ENCODE measurements around the gene TOMM7.
"Not testable (repeated sequence)": the region's sequence is repeated elsewhere in the genome, so short reads cannot be mapped to it uniquely, and the experiment has no call there.

Gene TOMM7

DNA sequence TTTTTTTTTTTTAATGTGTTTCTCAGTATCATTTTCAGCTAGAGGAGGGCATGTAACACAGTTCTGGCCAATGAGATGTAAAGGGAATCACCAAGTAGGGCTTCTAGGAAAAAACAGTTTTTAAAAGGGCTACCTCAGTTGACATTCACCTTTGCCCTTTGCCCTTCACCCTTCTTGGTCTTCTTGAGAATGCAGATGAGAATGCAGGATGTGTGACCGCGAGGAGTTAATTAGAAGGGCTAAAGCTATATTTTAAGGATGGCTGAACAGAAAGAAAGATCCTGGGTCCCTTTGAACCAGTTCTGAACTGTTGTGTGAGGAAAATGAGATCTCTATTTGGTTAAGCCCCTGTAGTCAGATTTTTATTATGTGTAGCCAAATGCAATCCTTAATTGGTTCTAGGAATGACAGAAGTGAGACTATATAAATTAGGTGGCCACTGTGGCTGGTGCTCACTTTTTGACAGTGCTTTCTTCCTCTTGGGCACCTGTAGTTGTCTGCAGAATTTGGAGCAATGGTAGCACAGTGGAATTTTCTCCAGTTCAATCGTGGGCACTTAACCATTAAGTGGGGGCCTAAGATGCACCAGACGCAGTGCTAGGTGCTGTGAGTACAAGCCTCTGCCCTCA, 21.1 kb upstream of the TOMM7 start:
- H3K27me3 Mint-ChIP-seq (ENCODE audit: low read depth, poor library complexity): peaks cover 8% of the 10 kb centered on the region
- TF ChIP-seq CTCF (IDR thresholded peaks at IDR 0.05): no peak
- no peak for DNase-seq
- H3K4me1 Mint-ChIP-seq: peaks cover 34% of the 10 kb centered on the region
- H3K27ac Mint-ChIP-seq: peak overlapping the region; percentile 0
- H3K9me3 Mint-ChIP-seq: peaks cover 4% of the 10 kb centered on the region
- no peaks in the 10 kb centered on the region for H3K36me3 Mint-ChIP-seq (ENCODE audit: low read depth)
- no peak overlapping the region for H3K4me3 Mint-ChIP-seq

GRCh38 chr7:22842973-22843372, 20.3 kb upstream of the TOMM7 start:
- H3K27me3 Mint-ChIP-seq (ENCODE audit: low read depth, poor library complexity): peaks cover 8% of the 10 kb centered on the region
- TF ChIP-seq CTCF (IDR thresholded peaks at IDR 0.05): no peak
- peaks cover 4% of the 10 kb centered on the region for H3K9me3 Mint-ChIP-seq
- H3K36me3 Mint-ChIP-seq (ENCODE audit: low read depth): no peaks in the 10 kb centered on the region
- H3K4me3 Mint-ChIP-seq: no peak overlapping the region
- peak overlapping the region; percentile 97 for H3K27ac Mint-ChIP-seq
- peaks cover 37% of the 10 kb centered on the region for H3K4me1 Mint-ChIP-seq
- no peak for DNase-seq

GRCh38 chr7:22842383-22842941, 19.8 kb upstream of the TOMM7 start:
- H3K4me3 Mint-ChIP-seq: no peak overlapping the region
- H3K27ac Mint-ChIP-seq: peak overlapping the region; percentile 94
- no peak for DNase-seq
- H3K27me3 Mint-ChIP-seq (ENCODE audit: low read depth, poor library complexity): peaks cover 8% of the 10 kb centered on the region
- H3K9me3 Mint-ChIP-seq: peaks cover 4% of the 10 kb centered on the region
- peaks cover 39% of the 10 kb centered on the region for H3K4me1 Mint-ChIP-seq
- no peak for TF ChIP-seq CTCF (IDR thresholded peaks at IDR 0.05)
- H3K36me3 Mint-ChIP-seq (ENCODE audit: low read depth): no peaks in the 10 kb centered on the region

GRCh38 chr7:22841954-22842353, 19.3 kb upstream of the TOMM7 start:
- peaks cover 44% of the 10 kb centered on the region for H3K4me1 Mint-ChIP-seq
- H3K9me3 Mint-ChIP-seq: peaks cover 3% of the 10 kb centered on the region
- H3K36me3 Mint-ChIP-seq (ENCODE audit: low read depth): no peaks in the 10 kb centered on the region
- H3K27me3 Mint-ChIP-seq (ENCODE audit: low read depth, poor library complexity): peaks cover 8% of the 10 kb centered on the region
- H3K27ac Mint-ChIP-seq: peak overlapping the region; percentile 94
- DNase-seq: peak; percentile 15
- H3K4me3 Mint-ChIP-seq: no peak overlapping the region
- no peak for TF ChIP-seq CTCF (IDR thresholded peaks at IDR 0.05)

DNA sequence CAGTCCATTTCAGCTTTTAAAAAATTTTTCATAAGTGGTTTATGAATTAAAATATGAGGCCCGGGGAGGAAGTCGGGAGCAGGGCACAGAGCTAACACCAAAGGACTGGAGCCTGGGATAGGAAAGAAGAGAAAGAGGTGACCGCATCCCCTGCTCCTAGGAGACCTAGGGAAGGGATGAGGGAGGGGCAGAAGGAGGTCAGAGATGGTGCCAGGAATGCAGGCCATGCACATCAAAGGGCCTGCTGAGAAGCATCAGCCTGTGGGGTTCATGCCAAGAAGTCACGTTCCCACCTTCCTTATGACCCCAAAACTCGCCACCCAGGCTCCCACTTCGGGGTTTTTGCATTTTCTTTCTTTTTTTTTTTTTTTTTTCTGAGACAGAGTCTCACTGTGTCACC, 14.7 kb upstream of the TOMM7 start:
- DNase-seq: no peak
- no peak overlapping the region for H3K4me3 Mint-ChIP-seq
- H3K27ac Mint-ChIP-seq: no peak overlapping the region
- peaks cover 24% of the 10 kb centered on the region for H3K4me1 Mint-ChIP-seq
- TF ChIP-seq CTCF (IDR thresholded peaks at IDR 0.05): no peak
- no peaks in the 10 kb centered on the region for H3K36me3 Mint-ChIP-seq (ENCODE audit: low read depth)
- no peaks in the 10 kb centered on the region for H3K9me3 Mint-ChIP-seq
- H3K27me3 Mint-ChIP-seq (ENCODE audit: low read depth, poor library complexity): peaks cover 5% of the 10 kb centered on the region

DNA sequence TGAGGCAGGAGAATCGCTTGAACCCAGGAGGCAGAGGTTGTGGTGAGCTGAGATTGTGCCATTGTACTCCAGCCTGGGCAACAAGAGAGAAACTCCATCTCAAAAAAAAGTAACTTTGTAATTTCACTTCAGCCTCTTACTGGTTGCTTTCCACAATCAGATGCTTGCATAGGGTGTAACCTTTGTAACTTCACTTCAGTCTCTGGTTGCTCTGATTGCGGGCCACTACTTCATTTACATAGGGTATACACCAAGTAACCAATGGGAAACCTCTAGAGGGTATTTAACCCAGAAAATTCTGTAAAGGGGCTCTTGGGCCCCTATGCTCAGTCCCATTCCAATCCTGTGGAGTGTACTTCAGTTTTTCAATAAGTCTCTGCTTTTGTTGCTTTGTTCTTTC, 13.9 kb upstream of the TOMM7 start:
- not testable (repeated sequence) for H3K27ac Mint-ChIP-seq; H3K4me3 Mint-ChIP-seq; H3K36me3 Mint-ChIP-seq (ENCODE audit: low read depth); H3K27me3 Mint-ChIP-seq (ENCODE audit: low read depth, poor library complexity); H3K9me3 Mint-ChIP-seq; DNase-seq
- H3K4me1 Mint-ChIP-seq: peaks cover 17% of the 10 kb centered on the region

All from nephron progenitor cell (in vitro differentiated cells).